SKM-1 (cell line): Measurements from ENCODE around the gene GLT8D2.
"Not testable (repeated sequence)": the region's sequence is repeated elsewhere in the genome, so short reads cannot be mapped to it uniquely, and the experiment has no call there.

Experiments
- DNase-seq: peaks from one replicate; lab custom pipeline; 2025; ENCODE audit not compliant: unreplicated experiment; lab: John Stamatoyannopoulos, UW

Gene GLT8D2

GRCh38 chr12:104054681-104055346 is 4.8 kb upstream of the GLT8D2 start:
- no peak for DNase-seq

GRCh38 chr12:104050436-104050835 is 449 bp upstream of the GLT8D2 start:
- no peak for DNase-seq

- no peak for DNase-seq
Measured at GRCh38 chr12:104049278-104049902, 597 bp downstream of the GLT8D2 start.

GRCh38 chr12:104048811-104049210 is 1.2 kb downstream of the GLT8D2 start:
- no peak for DNase-seq

GRCh38 chr12:104048162-104048561 is 1.8 kb downstream of the GLT8D2 start:
- DNase-seq, result no peak

- DNase-seq, result no peak
Measured at GRCh38 chr12:104046306-104046705, 3.7 kb downstream of the GLT8D2 start.

GRCh38 chr12:104044158-104044557 is 5.8 kb downstream of the GLT8D2 start:
- DNase-seq, result no peak

GRCh38 chr12:104042580-104042979 is 7.4 kb downstream of the GLT8D2 start:
- no peak for DNase-seq

- not testable (repeated sequence) for DNase-seq
Measured at GRCh38 chr12:104039769-104040168, 10.2 kb downstream of the GLT8D2 start.

- DNase-seq, result not testable (repeated sequence)
Measured at GRCh38 chr12:104036143-104036542, 13.8 kb downstream of the GLT8D2 start.

GRCh38 chr12:104030596-104030995 is 19.4 kb downstream of the GLT8D2 start:
- DNase-seq, result not testable (repeated sequence)

GRCh38 chr12:104026841-104027599 is 23.0 kb downstream of the GLT8D2 start:
- DNase-seq, result no peak

- no peak for DNase-seq
Measured at GRCh38 chr12:104025771-104026170, 24.2 kb downstream of the GLT8D2 start.

- DNase-seq, result no peak
Measured at GRCh38 chr12:104024348-104024747, 25.6 kb downstream of the GLT8D2 start.

GRCh38 chr12:104023710-104024109 is 26.3 kb downstream of the GLT8D2 start:
- DNase-seq, result no peak

- no peak for DNase-seq
Measured at GRCh38 chr12:104022786-104023185, 27.2 kb downstream of the GLT8D2 start.

GRCh38 chr12:104021862-104022261 is 28.1 kb downstream of the GLT8D2 start:
- not testable (repeated sequence) for DNase-seq

- no peak for DNase-seq
Measured at GRCh38 chr12:104012331-104012730, 37.7 kb downstream of the GLT8D2 start.

- DNase-seq, result no peak
Measured at GRCh38 chr12:104011253-104011652, 38.7 kb downstream of the GLT8D2 start.

- no peak for DNase-seq
Measured at GRCh38 chr12:104010606-104011169, 39.3 kb downstream of the GLT8D2 start.

GRCh38 chr12:104010121-104010520 is 39.9 kb downstream of the GLT8D2 start:
- DNase-seq, result no peak

- DNase-seq, result no peak
Measured at GRCh38 chr12:104006929-104007328, 43.1 kb downstream of the GLT8D2 start.
